Stimulated activated CD4-positive, alpha-beta T cell treated with anti-CD3 and anti-CD28 coated beads, Interleukin-2, amount 100 ng/mL, for 4 hours (primary cell): ENCODE data around the gene TTC27.

Experiments
- DNase-seq: peaks from one replicate; pipeline ENCODE4 v3.0.0-alpha.2; 2020; ENCODE audit warnings: low read depth

TTC27 gene

GRCh38 chr2:32755666-32756065 is 127.8 kb downstream of the TTC27 start:
- DNase-seq = no peak

- DNase-seq = no peak
These were observed 128.4 kb downstream of the TTC27 start for GRCh38 chr2:32756074-32756727.

GRCh38 chr2:32758232-32758631 is 130.4 kb downstream of the TTC27 start:
- no peak for DNase-seq

GRCh38 chr2:32760628-32761027 is 132.8 kb downstream of the TTC27 start:
- no peak for DNase-seq

GRCh38 chr2:32768387-32769174 is 140.7 kb downstream of the TTC27 start:
- no peak for DNase-seq

GRCh38 chr2:32770360-32770759 is 142.5 kb downstream of the TTC27 start:
- no peak for DNase-seq

- DNase-seq = no peak
These were observed 145.0 kb downstream of the TTC27 start for GRCh38 chr2:32772638-32773447.

GRCh38 chr2:32773448-32773808 is 145.6 kb downstream of the TTC27 start:
- no peak for DNase-seq

- DNase-seq = no peak
These were observed 148.1 kb downstream of the TTC27 start for GRCh38 chr2:32775954-32776353.

- no peak for DNase-seq
These were observed 149.9 kb downstream of the TTC27 start for GRCh38 chr2:32777714-32778113.

- no peak for DNase-seq
These were observed 153.1 kb downstream of the TTC27 start for GRCh38 chr2:32780961-32781360.

- DNase-seq = no peak
These were observed 155.6 kb downstream of the TTC27 start for GRCh38 chr2:32783469-32783868.

GRCh38 chr2:32783933-32784332 is 156.1 kb downstream of the TTC27 start:
- no peak for DNase-seq

GRCh38 chr2:32787207-32787606 is 159.4 kb downstream of the TTC27 start:
- no peak for DNase-seq

- no peak for DNase-seq
These were observed 160.3 kb downstream of the TTC27 start for GRCh38 chr2:32788114-32788513.

- no peak for DNase-seq
These were observed 164.6 kb downstream of the TTC27 start for GRCh38 chr2:32792416-32792815.

GRCh38 chr2:32798829-32799228 is 171.0 kb downstream of the TTC27 start:
- DNase-seq = no peak

GRCh38 chr2:32801741-32802140 is 173.9 kb downstream of the TTC27 start:
- no peak for DNase-seq

GRCh38 chr2:32802877-32803276 is 175.0 kb downstream of the TTC27 start:
- no peak for DNase-seq

- DNase-seq = no peak
These were observed 176.4 kb downstream of the TTC27 start for GRCh38 chr2:32804205-32804604.

- DNase-seq = no peak
These were observed 177.6 kb downstream of the TTC27 start for GRCh38 chr2:32805104-32806095.

GRCh38 chr2:32806857-32807256 is 179.0 kb downstream of the TTC27 start:
- DNase-seq = no peak
